ENCODE measurements around the gene LSAMP. TPM values are rescaled to one million over a fixed set of nuclear protein-coding genes. Genes with fewer than 3 reads are reported as not detected.

LSAMP gene
- total RNA-seq, 4 donors from 2014 or later: 1.2 to 3.0 (median 1.8) TPM

GRCh38 chr3:116474032-116474780, 28.9 kb upstream of the LSAMP start:
- intact Hi-C loops (cut with DNase I): no loop called here
- no peaks in the 10 kb centered on the region for H3K36me3 ChIP-seq
- no peak overlapping the region for H3K4me3 ChIP-seq
- no peaks in the 10 kb centered on the region for H3K27me3 ChIP-seq
- H3K27ac ChIP-seq (replicated peaks in 1 of 4): no peak overlapping the region
- 29% methylated on average over 2 of the region's 2 CpGs for WGBS
- no peaks in the 10 kb centered on the region for H3K9me3 ChIP-seq
- DNase-seq (ENCODE audit: extremely low spot score): no peak
- H3K4me1 ChIP-seq: no peaks in the 10 kb centered on the region
- TF ChIP-seq EP300 (IDR thresholded peaks at IDR 0.05) (no peak), POLR2A (IDR thresholded peaks at IDR 0.05; ENCODE audit: low read depth) (no peak), CTCF (IDR thresholded peaks at IDR 0.05) (no peak), POLR2AphosphoS5 (IDR thresholded peaks at IDR 0.05) (no peak)

- TF ChIP-seq POLR2A (IDR thresholded peaks at IDR 0.05; ENCODE audit: low read depth) (no peak), CTCF (IDR thresholded peaks at IDR 0.05) (no peak), POLR2AphosphoS5 (IDR thresholded peaks at IDR 0.05) (no peak), EP300 (IDR thresholded peaks at IDR 0.05) (no peak)
- Histone ChIP-seq H3K36me3 (no peaks in the 10 kb centered on the region), H3K9me3 (no peaks in the 10 kb centered on the region), H3K4me1 (no peaks in the 10 kb centered on the region), H3K27ac (replicated peaks in 1 of 4) (no peak overlapping the region), H3K4me3 (no peak overlapping the region), H3K27me3 (no peaks in the 10 kb centered on the region)
- DNase-seq (ENCODE audit: extremely low spot score): no peak
- intact Hi-C loops (cut with DNase I): no loop called here
Measured at GRCh38 chr3:116473602-116474001, 28.3 kb upstream of the LSAMP start.

GRCh38 chr3:116470605-116471197, 25.4 kb upstream of the LSAMP start:
- TF ChIP-seq CTCF (IDR thresholded peaks at IDR 0.05): no peak
- no peak for TF ChIP-seq POLR2AphosphoS5 (IDR thresholded peaks at IDR 0.05)
- TF ChIP-seq POLR2A (IDR thresholded peaks at IDR 0.05; ENCODE audit: low read depth): no peak
- no peak for TF ChIP-seq EP300 (IDR thresholded peaks at IDR 0.05)
- no peak for DNase-seq (ENCODE audit: extremely low spot score)
- Histone ChIP-seq H3K4me3 (no peak overlapping the region), H3K9me3 (no peaks in the 10 kb centered on the region), H3K4me1 (no peaks in the 10 kb centered on the region), H3K36me3 (no peaks in the 10 kb centered on the region), H3K27me3 (no peaks in the 10 kb centered on the region), H3K27ac (replicated peaks in 1 of 4) (no peak overlapping the region)
- intact Hi-C loops (cut with DNase I): no loop called here
- 73% methylated on average over 4 of the region's 4 CpGs for WGBS

- no peaks in the 10 kb centered on the region for H3K27me3 ChIP-seq
- no peaks in the 10 kb centered on the region for H3K4me1 ChIP-seq
- H3K9me3 ChIP-seq: no peaks in the 10 kb centered on the region
- no peak for TF ChIP-seq EP300 (IDR thresholded peaks at IDR 0.05)
- TF ChIP-seq POLR2AphosphoS5 (IDR thresholded peaks at IDR 0.05): no peak
- no peak for TF ChIP-seq POLR2A (IDR thresholded peaks at IDR 0.05; ENCODE audit: low read depth)
- TF ChIP-seq CTCF (IDR thresholded peaks at IDR 0.05): no peak
- DNase-seq (ENCODE audit: extremely low spot score): no peak
- intact Hi-C loops (cut with DNase I): no loop called here
- WGBS: 84% methylated on average over 3 of the region's 3 CpGs
- no peaks in the 10 kb centered on the region for H3K36me3 ChIP-seq
- H3K4me3 ChIP-seq: no peak overlapping the region
- no peak overlapping the region for H3K27ac ChIP-seq (replicated peaks in 1 of 4)
Measured at GRCh38 chr3:116469546-116469945, 24.3 kb upstream of the LSAMP start.

All from esophagus muscularis mucosa (tissue), 4 donors.